IMR-90 (cell line): Measurements from ENCODE around the gene PPM1H. TPM values are rescaled to one million over a fixed set of nuclear protein-coding genes. Genes with fewer than 3 reads are reported as not detected.

Experiments used
- ATAC-seq: fragments of 200-7000 bp; cut with Tn5 transposase; 2 replicates; pipeline ENCODE4 v1.9.1; 2020; ENCODE audit warnings: low read depth, mild to moderate bottlenecking, moderate library complexity
- BruUV-seq: library from RNA; stranded (reverse); fragments of 400-500 nt; replicated peaks from 2 replicates; lab custom pipeline; 2021; lab: Mats Ljungman, UMichigan
- CTCF ChIA-PET: fragments of 300-600 bp; formaldehyde crosslinking; extraction: SDS; loops from one replicate; lab custom pipeline; 2021; ENCODE audit warnings: antibody characterized with exemption; lab: Yijun Ruan, JAX
- POLR2A ChIA-PET: fragments of 300-600 bp; sonication (Branson Sonifier 250); formaldehyde crosslinking; loops from one replicate; lab custom pipeline; 2022; ENCODE audit warnings: antibody characterized with exemption; ENCODE audit not compliant: unreplicated experiment; lab: Charles Lee
- DNase-seq: peaks from one replicate; pipeline ENCODE4 v3.0.0; 2013
- H2AFZ ChIP-seq: replicated peaks from 2 replicates; pipeline ENCODE3; 2013; ENCODE audit warnings: low read length, mild to moderate bottlenecking; ENCODE audit not compliant: poor library complexity
- H2AK5ac ChIP-seq: 2 replicates; pipeline ENCODE4 v1.6.1; 2013; ENCODE audit warnings: low read depth, low read length, inconsistent platforms
- H2AK9ac ChIP-seq: replicated peaks from 2 replicates; pipeline ENCODE3; 2013; ENCODE audit warnings: mild to moderate bottlenecking, low read depth, low read length, moderate library complexity; ENCODE audit not compliant: poor library complexity
- H2BK120ac ChIP-seq: 2 replicates; pipeline ENCODE4 v1.6.1; 2013; ENCODE audit warnings: low read depth, low read length, inconsistent platforms
- H2BK15ac ChIP-seq: 3 replicates; pipeline ENCODE4 v1.6.1; 2013; ENCODE audit warnings: low read depth, low read length, inconsistent platforms
- H2BK20ac ChIP-seq: 2 replicates; pipeline ENCODE4 v1.6.1; 2013; ENCODE audit warnings: low read depth, mild to moderate bottlenecking, inconsistent platforms, low read length, moderate library complexity
- H2BK5ac ChIP-seq: 2 replicates; pipeline ENCODE4 v1.6.1; 2013; ENCODE audit warnings: mild to moderate bottlenecking, low read depth, low read length, inconsistent platforms; ENCODE audit not compliant: poor library complexity, severe bottlenecking
- H3K14ac ChIP-seq: replicated peaks from 2 replicates; pipeline ENCODE4 v1.6.1; 2013; ENCODE audit warnings: low read depth, low read length, inconsistent platforms
- H3K18ac ChIP-seq: 2 replicates; pipeline ENCODE4 v1.6.1; 2013; ENCODE audit warnings: low read depth, low read length, control low read depth
- H3K23ac ChIP-seq: 2 replicates; pipeline ENCODE4 v1.6.1; 2013; ENCODE audit warnings: low read depth, low read length, inconsistent platforms
- H3K27ac ChIP-seq: 2 replicates; pipeline ENCODE4 v1.5.1; 2013; ENCODE audit warnings: mild to moderate bottlenecking, control low read depth, low read length; ENCODE audit not compliant: insufficient read depth
- H3K27me3 ChIP-seq: 2 replicates; pipeline ENCODE4 v1.6.1; 2013; ENCODE audit warnings: low read length; ENCODE audit not compliant: control insufficient read depth, insufficient read depth
- H3K36me3 ChIP-seq: 2 replicates; pipeline ENCODE4 v1.6.1; 2013; ENCODE audit warnings: low read length, mixed read lengths; ENCODE audit not compliant: control insufficient read depth, insufficient read depth
- H3K4ac ChIP-seq: 2 replicates; pipeline ENCODE4 v1.6.1; 2013; ENCODE audit warnings: low read depth, low read length, inconsistent platforms
- H3K4me1 ChIP-seq: 2 replicates; pipeline ENCODE4 v1.6.1; 2013; ENCODE audit warnings: low read length, mixed read lengths; ENCODE audit not compliant: control insufficient read depth, insufficient read depth
- H3K4me2 ChIP-seq: 2 replicates; pipeline ENCODE4 v1.6.1; 2013; ENCODE audit warnings: low read depth, mild to moderate bottlenecking, control low read depth, low read length, moderate library complexity
- H3K4me3 ChIP-seq: 2 replicates; pipeline ENCODE4 v1.5.1; 2013; ENCODE audit warnings: low read depth, mild to moderate bottlenecking, control low read depth, low read length, moderate library complexity; ENCODE audit not compliant: insufficient read depth
- H3K56ac ChIP-seq: 2 replicates; pipeline ENCODE4 v1.6.1; 2013; ENCODE audit warnings: low read length, inconsistent platforms; ENCODE audit not compliant: insufficient read depth; ENCODE audit errors: extremely low read depth
- H3K79me1 ChIP-seq, 2 experiments: 2 replicates each; pipeline ENCODE4 v1.6.1; 2013; ENCODE audit warnings: low read length in 2 of 2, inconsistent platforms in 1 of 2, low read depth in 1 of 2
- H3K9ac ChIP-seq: 2 replicates; pipeline ENCODE4 v1.6.1; 2013; ENCODE audit warnings: low read depth, low read length, control low read depth
- H3K9me1 ChIP-seq: 2 replicates; pipeline ENCODE4 v1.6.1; 2013; ENCODE audit warnings: low read length, inconsistent platforms; ENCODE audit not compliant: insufficient read depth
- H3K9me3 ChIP-seq: 2 replicates; pipeline ENCODE4 v1.6.1; 2013; ENCODE audit warnings: low read length; ENCODE audit not compliant: control insufficient read depth, insufficient read depth
- H4K20me1 ChIP-seq: 2 replicates; pipeline ENCODE4 v1.6.1; 2013; ENCODE audit warnings: low read length, inconsistent platforms; ENCODE audit not compliant: insufficient read depth
- H4K5ac ChIP-seq: 2 replicates; pipeline ENCODE4 v1.6.1; 2013; ENCODE audit warnings: mild to moderate bottlenecking, low read depth, low read length, control low read depth
- H4K8ac ChIP-seq, 2 experiments: 2 replicates each; pipeline ENCODE4 v1.6.1; 2013; ENCODE audit warnings: low read depth in 2 of 2, low read length in 2 of 2, control low read depth in 1 of 2, inconsistent platforms in 1 of 2
- H4K91ac ChIP-seq: 2 replicates; pipeline ENCODE4 v1.6.1; 2013; ENCODE audit warnings: low read depth, low read length, inconsistent platforms; ENCODE audit not compliant: insufficient read depth
- BHLHE40 ChIP-seq: fragments of 150-350 bp; IDR thresholded peaks from 2 replicates; pipeline ENCODE4 v1.6.1; 2016; ENCODE audit warnings: mild to moderate bottlenecking, low read depth, low read length
- CEBPB ChIP-seq: IDR thresholded peaks from 2 replicates; pipeline ENCODE4 v1.6.1; 2012; ENCODE audit warnings: low read depth, low read length, improper control_type of control experiment
- CHD1 ChIP-seq: IDR thresholded peaks from 2 replicates; pipeline ENCODE4 v1.6.1; 2012; ENCODE audit warnings: low read depth, low read length, improper control_type of control experiment
- FOS ChIP-seq: fragments of 150-350 bp; IDR thresholded peaks from 2 replicates; pipeline ENCODE4 v1.6.1; 2016; ENCODE audit warnings: low read depth, low read length
- MAFK ChIP-seq: IDR thresholded peaks from 2 replicates; pipeline ENCODE4 v1.6.1; 2012; ENCODE audit warnings: low read depth, low read length, improper control_type of control experiment
- MAZ ChIP-seq: IDR thresholded peaks from 2 replicates; pipeline ENCODE4 v1.6.1; 2012; ENCODE audit warnings: low read depth, mild to moderate bottlenecking, low read length, improper control_type of control experiment, moderate library complexity, borderline replicate concordance
- MXI1 ChIP-seq: IDR thresholded peaks from 2 replicates; pipeline ENCODE4 v1.6.1; 2012; ENCODE audit warnings: low read depth, mild to moderate bottlenecking, low read length, moderate library complexity, borderline replicate concordance
- NFE2L2 ChIP-seq: fragments of 150-350 bp; IDR thresholded peaks from 2 replicates; pipeline ENCODE4 v1.6.1; 2016; ENCODE audit warnings: low read depth, mild to moderate bottlenecking, low read length
- POLR2A ChIP-seq: IDR thresholded peaks from 2 replicates; pipeline ENCODE4 v1.6.1; 2012; ENCODE audit warnings: mild to moderate bottlenecking, low read depth, low read length
- RAD21 ChIP-seq: IDR thresholded peaks from 2 replicates; pipeline ENCODE4 v1.6.1; 2012; ENCODE audit warnings: low read length, improper control_type of control experiment
- RCOR1 ChIP-seq: IDR thresholded peaks from 2 replicates; pipeline ENCODE4 v1.6.1; 2012; ENCODE audit warnings: mild to moderate bottlenecking, low read length, improper control_type of control experiment; ENCODE audit not compliant: insufficient replicate concordance
- RFX5 ChIP-seq: IDR thresholded peaks from 2 replicates; pipeline ENCODE4 v1.8.0; 2012; ENCODE audit warnings: low read depth, mild to moderate bottlenecking, low read length, moderate library complexity
- SMC3 ChIP-seq: fragments of 150-350 bp; IDR thresholded peaks from 2 replicates; pipeline ENCODE4 v1.6.1; 2016; ENCODE audit warnings: low read depth, mild to moderate bottlenecking, antibody characterized with exemption, low read length, moderate library complexity
- WGBS, 2 experiments: methylation state at CpG; one replicate each; pipeline versions ENCODE4 v1.1.5 to v1.1.7; 2013; ENCODE audit warnings: missing lambda C conversion rate in 2 of 2; ENCODE audit not compliant: insufficient read length in 1 of 2; ENCODE audit errors: extremely low coverage in 2 of 2; 5-methylcytosine and 5-hydroxymethylcytosine counted together
- dilution Hi-C: fragments of 300-500 bp; cut with HindIII; formaldehyde crosslinking; loops from one replicate; pipeline ENCODE4 v1.14.3; 2018; ENCODE audit warnings: low sequenced_read_pairs; ENCODE audit not compliant: unreplicated experiment
- in situ Hi-C: fragments of 300-500 bp; cut with MboI; formaldehyde crosslinking; loops from 3 replicates; pipeline ENCODE4 v1.14.3; 2019; ENCODE audit warnings: low sequenced_read_pairs, inconsistent platforms, mixed read lengths
- intact Hi-C: fragments of 100-400 bp; cut with micrococcal nuclease; formaldehyde crosslinking; loops from 2 replicates; pipeline ENCODE4 v1.10.0; 2022
- polyA plus RNA-seq, 3 experiments: library from polyadenylated mRNA; depleted of rRNA; stranded (reverse); fragments of >200 nt; gene quantifications; 2 replicates each; pipeline ENCODE4 v1.2.3, GENCODE V29; 2012; ENCODE audit warnings: low replicate concordance in 1 of 3
- total RNA-seq: library from RNA; depleted of rRNA; stranded (reverse); fragments of >200 nt; gene quantifications from 2 replicates; pipeline ENCODE4 v1.2.3, GENCODE V29; 2012
- TF ChIP-seq, protein P1 (sequence below): fragments of 150-350 bp; IDR thresholded peaks from 2 replicates; pipeline ENCODE4 v1.6.1; 2017; ENCODE audit warnings: mild to moderate bottlenecking, antibody characterized with exemption, low read length, low read depth
- TF ChIP-seq, protein P2 (sequence below): fragments of 150-350 bp; IDR thresholded peaks from 2 replicates; pipeline ENCODE4 v1.6.1; 2016; ENCODE audit warnings: low read depth, mild to moderate bottlenecking, low read length, moderate library complexity, borderline replicate concordance
- TF ChIP-seq, protein P3 (sequence below): conservative IDR thresholded peaks from 2 replicates; pipeline ENCODE4 v1.5.1; 2012; ENCODE audit warnings: mild to moderate bottlenecking, low read depth, low read length, improper control_type of control experiment

Gene PPM1H
- total and polyA plus RNA-seq, 2 of the 4 experiments (the other 2 are of a cell fraction) = 0.14 to 0.18 TPM

DNA sequence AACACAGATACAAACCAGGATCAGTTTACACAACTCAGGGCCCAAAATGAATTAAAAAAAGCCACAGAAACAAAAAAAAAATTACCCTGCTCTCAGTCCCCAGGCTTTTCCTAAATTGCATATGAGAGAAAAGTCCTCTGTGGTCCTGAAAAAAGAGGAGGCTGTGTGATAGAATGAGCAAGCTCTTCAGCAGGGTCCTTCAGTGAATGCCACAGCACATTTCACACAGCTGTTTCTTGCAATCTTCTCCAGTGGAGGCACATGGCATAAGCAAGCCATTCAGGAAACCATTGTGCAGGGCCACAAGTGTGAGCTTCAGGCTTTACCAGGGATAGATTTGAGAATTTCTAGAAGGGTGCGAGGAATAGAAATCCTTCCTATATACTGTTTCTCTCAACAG is 168.5 kb downstream of the PPM1H start:
- Histone ChIP-seq H4K5ac (no peak overlapping the region), H2AK9ac (no peak overlapping the region), H3K9me3 (no peaks in the 10 kb centered on the region), H3K9me1 (no peaks in the 10 kb centered on the region; the same call in 1 of the 2 replicates), H3K9ac (no peak overlapping the region), H3K56ac (no peak overlapping the region), H2AK5ac (no peak overlapping the region), H2BK20ac (no peak overlapping the region), H4K8ac (no peak overlapping the region), H2BK15ac (no peak overlapping the region), H3K4me2 (no peak overlapping the region), H2BK5ac (no peak overlapping the region), H2BK120ac (no peak overlapping the region), H2AFZ (no peak overlapping the region), H3K4me3 (no peak overlapping the region), H3K4ac (no peak overlapping the region), H4K20me1 (no peaks in the 10 kb centered on the region), H3K14ac (no peak overlapping the region), H3K27me3 (peaks cover 64% of the 10 kb centered on the region), H3K79me1 (no peaks in the 10 kb centered on the region), H3K18ac (no peak overlapping the region), H4K91ac (no peak overlapping the region), H3K4me1 (no peaks in the 10 kb centered on the region), H3K23ac (no peak overlapping the region), H3K36me3 (no peaks in the 10 kb centered on the region), H3K27ac (no peak overlapping the region)
- intact Hi-C loops = no loop called here
- BruUV-seq = no TSS peak
- no CpG with 5 or more reads among the region's 1 CpG for WGBS, 2 experiments
- DNase-seq (no peak), ATAC-seq (no peak)
- CTCF ChIA-PET = interaction anchor here (0.7 kb wide), 1 partner anchor 111 kb away, joined by 3 read pairs; no protein-coding TSS in a partner anchor
- dilution Hi-C loops = no loop called here
- in situ Hi-C loops = no loop called here
- POLR2A ChIA-PET = no interaction called here
- no peak for TF ChIP-seq POLR2A
- TF ChIP-seq MXI1 = no peak
- TF ChIP-seq NFE2L2 = no peak
- TF ChIP-seq, protein P1, sequence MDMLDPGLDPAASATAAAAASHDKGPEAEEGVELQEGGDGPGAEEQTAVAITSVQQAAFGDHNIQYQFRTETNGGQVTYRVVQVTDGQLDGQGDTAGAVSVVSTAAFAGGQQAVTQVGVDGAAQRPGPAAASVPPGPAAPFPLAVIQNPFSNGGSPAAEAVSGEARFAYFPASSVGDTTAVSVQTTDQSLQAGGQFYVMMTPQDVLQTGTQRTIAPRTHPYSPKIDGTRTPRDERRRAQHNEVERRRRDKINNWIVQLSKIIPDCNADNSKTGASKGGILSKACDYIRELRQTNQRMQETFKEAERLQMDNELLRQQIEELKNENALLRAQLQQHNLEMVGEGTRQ = no peak
- TF ChIP-seq SMC3 = no peak
- TF ChIP-seq RAD21 = no peak
- TF ChIP-seq RCOR1 = no peak
- TF ChIP-seq, protein P2, sequence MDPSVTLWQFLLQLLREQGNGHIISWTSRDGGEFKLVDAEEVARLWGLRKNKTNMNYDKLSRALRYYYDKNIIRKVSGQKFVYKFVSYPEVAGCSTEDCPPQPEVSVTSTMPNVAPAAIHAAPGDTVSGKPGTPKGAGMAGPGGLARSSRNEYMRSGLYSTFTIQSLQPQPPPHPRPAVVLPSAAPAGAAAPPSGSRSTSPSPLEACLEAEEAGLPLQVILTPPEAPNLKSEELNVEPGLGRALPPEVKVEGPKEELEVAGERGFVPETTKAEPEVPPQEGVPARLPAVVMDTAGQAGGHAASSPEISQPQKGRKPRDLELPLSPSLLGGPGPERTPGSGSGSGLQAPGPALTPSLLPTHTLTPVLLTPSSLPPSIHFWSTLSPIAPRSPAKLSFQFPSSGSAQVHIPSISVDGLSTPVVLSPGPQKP = no peak
- no peak for TF ChIP-seq RFX5
- TF ChIP-seq MAZ = no peak
- TF ChIP-seq FOS = no peak
- TF ChIP-seq MAFK = no peak
- TF ChIP-seq, protein P3, sequence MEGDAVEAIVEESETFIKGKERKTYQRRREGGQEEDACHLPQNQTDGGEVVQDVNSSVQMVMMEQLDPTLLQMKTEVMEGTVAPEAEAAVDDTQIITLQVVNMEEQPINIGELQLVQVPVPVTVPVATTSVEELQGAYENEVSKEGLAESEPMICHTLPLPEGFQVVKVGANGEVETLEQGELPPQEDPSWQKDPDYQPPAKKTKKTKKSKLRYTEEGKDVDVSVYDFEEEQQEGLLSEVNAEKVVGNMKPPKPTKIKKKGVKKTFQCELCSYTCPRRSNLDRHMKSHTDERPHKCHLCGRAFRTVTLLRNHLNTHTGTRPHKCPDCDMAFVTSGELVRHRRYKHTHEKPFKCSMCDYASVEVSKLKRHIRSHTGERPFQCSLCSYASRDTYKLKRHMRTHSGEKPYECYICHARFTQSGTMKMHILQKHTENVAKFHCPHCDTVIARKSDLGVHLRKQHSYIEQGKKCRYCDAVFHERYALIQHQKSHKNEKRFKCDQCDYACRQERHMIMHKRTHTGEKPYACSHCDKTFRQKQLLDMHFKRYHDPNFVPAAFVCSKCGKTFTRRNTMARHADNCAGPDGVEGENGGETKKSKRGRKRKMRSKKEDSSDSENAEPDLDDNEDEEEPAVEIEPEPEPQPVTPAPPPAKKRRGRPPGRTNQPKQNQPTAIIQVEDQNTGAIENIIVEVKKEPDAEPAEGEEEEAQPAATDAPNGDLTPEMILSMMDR = no peak
- no peak for TF ChIP-seq BHLHE40
- no peak for TF ChIP-seq CHD1
- TF ChIP-seq CEBPB = no peak
